NCI-H1092 treated with DMSO at 0.1 percent for 48 hours (cell line): ENCODE results near the gene TUBB2B.

Source experiments
- DNase-seq: peaks from one replicate; lab custom pipeline; 2025; lab: John Stamatoyannopoulos, UW

Gene TUBB2B

GRCh38 chr6:3227363-3228045, at the start of gene TUBB2B:
TSS of gene TUBB2B (minus strand) at chr6:3227653. CDS start at chr6:3227543, 110 bp downstream.
- DNase-seq, result peak; percentile 78

GRCh38 chr6:3277251-3277650, 49.8 kb upstream of the TUBB2B start:
- no peak for DNase-seq

- DNase-seq, result no peak
Observed at GRCh38 chr6:3276174-3277167, 49.0 kb upstream of the TUBB2B start.

- no peak for DNase-seq
Observed at GRCh38 chr6:3273707-3274521, 46.5 kb upstream of the TUBB2B start.

GRCh38 chr6:3272911-3273547, 45.6 kb upstream of the TUBB2B start:
- DNase-seq, result no peak

- DNase-seq, result no peak
Observed at GRCh38 chr6:3271756-3272155, 44.3 kb upstream of the TUBB2B start.

- DNase-seq, result no peak
Observed at GRCh38 chr6:3270258-3270657, 42.8 kb upstream of the TUBB2B start.

- DNase-seq, result no peak
Observed at GRCh38 chr6:3269281-3269975, 42.0 kb upstream of the TUBB2B start.

GRCh38 chr6:3268680-3269079, 41.2 kb upstream of the TUBB2B start:
- no peak for DNase-seq

GRCh38 chr6:3267162-3267561, 39.7 kb upstream of the TUBB2B start:
- no peak for DNase-seq

GRCh38 chr6:3266170-3266569, 38.7 kb upstream of the TUBB2B start:
- DNase-seq, result no peak

- no peak for DNase-seq
Observed at GRCh38 chr6:3265671-3266070, 38.2 kb upstream of the TUBB2B start.

GRCh38 chr6:3264356-3264755, 36.9 kb upstream of the TUBB2B start:
- DNase-seq, result no peak

- DNase-seq, result no peak
Observed at GRCh38 chr6:3263096-3263495, 35.6 kb upstream of the TUBB2B start.

GRCh38 chr6:3261921-3262320, 34.5 kb upstream of the TUBB2B start:
- DNase-seq, result no peak

GRCh38 chr6:3261518-3261820, 34.0 kb upstream of the TUBB2B start:
- no peak for DNase-seq

GRCh38 chr6:3260772-3261517, 33.5 kb upstream of the TUBB2B start:
- DNase-seq, result no peak

- no peak for DNase-seq
Observed at GRCh38 chr6:3260296-3260695, 32.8 kb upstream of the TUBB2B start.

GRCh38 chr6:3259491-3259958, 32.1 kb upstream of the TUBB2B start:
- no peak for DNase-seq

GRCh38 chr6:3258720-3259490, 31.5 kb upstream of the TUBB2B start, which contains the start of gene PSMG4:
TSS of gene PSMG4 (plus strand) at chr6:3258947. CDS start at chr6:3259023, 76 bp downstream.
- DNase-seq, result peak; percentile 39
